ENCODE measurements around the gene DDX19B. TPM values are rescaled to one million over a fixed set of nuclear protein-coding genes. Genes with fewer than 3 reads are reported as not detected.

DDX19B gene
- total and polyA plus RNA-seq, 9 of the 15 experiments (the other 6 are each of a cell fraction or from before 2014, with no cell fraction given), result 7.0 to 32.9 (median 19.3) TPM

- Histone ChIP-seq H3K9ac (ENCODE audit: insufficient read depth in 1 of 2, low read depth in 2 of 2, low read length in 2 of 2) (no peak overlapping the region), H4K20me1 (replicated peaks; ENCODE audit: control insufficient read depth, insufficient read depth, low read length) (no peaks in the 10 kb centered on the region), H3K4me3 (no peak overlapping the region), H3K27ac (ENCODE audit: extremely low read depth, low read depth, low read length) (no peak overlapping the region), H3K4me2 (ENCODE audit: insufficient read depth, low read length) (no peak overlapping the region), H3K79me2 (ENCODE audit: control insufficient read depth, insufficient read depth, low read length) (peaks cover 36% of the 10 kb centered on the region), H2AFZ (ENCODE audit: low read depth, low read length) (no peak overlapping the region), H3K36me3 (ENCODE audit: control insufficient read depth, insufficient read depth, low read length) (peaks cover 3% of the 10 kb centered on the region; the same call in 1 of the 3 replicates), H3K9me1 (ENCODE audit: control insufficient read depth, insufficient read depth, low read length) (no peaks in the 10 kb centered on the region), H3K27me3 (ENCODE audit: control insufficient read depth in 2 of 2, insufficient read depth in 2 of 2, low read length in 2 of 2) (no peaks in the 10 kb centered on the region), H3K9me3 (replicated peaks; ENCODE audit: control insufficient read depth, insufficient read depth, low read depth, low read length) (peaks cover 7% of the 10 kb centered on the region; the same call in 1 of the 2 replicates), H3K4me1 (replicated peaks in 1 of 2; ENCODE audit: control insufficient read depth in 2 of 2, insufficient read depth in 2 of 2, low read length in 2 of 2) (peaks cover 0 to 4% of the 10 kb centered on the region in 2 experiments; a peak in 1 of 5 replicates)
- no peak for ATAC-seq
- ChIA-PET POLR2A (interaction anchor here (0.6 kb wide), 1 partner anchor 20 kb away, joined by 6 read pairs; no protein-coding TSS in a partner anchor), CTCF (ENCODE audit: low intra/inter-chr PET ratio) (no interaction called here)
- in situ Hi-C loops (cut with MboI), result no loop called here
- 56% methylated on average over 1 of the region's 1 CpG for WGBS (ENCODE audit: insufficient coverage, low coverage, missing lambda C conversion rate)
- intact Hi-C loops (cut with micrococcal nuclease), result no loop called here
- no peak for DNase-seq (ENCODE audit: extremely low read depth in 1 of 4, low spot score in 3 of 4)
- no TSS peak for BruUV-seq (replicated peaks)
- FAIRE-seq, result no peak
- TF ChIP-seq SMC3 (conservative IDR thresholded peaks at IDR 0.05; ENCODE audit: insufficient read depth, low read depth, low read length) (no peak), AFF1 (IDR thresholded peaks at IDR 0.05; ENCODE audit: low read depth in 1 of 2, partially characterized antibody in 2 of 2) (no peak), ZNF184 (CRISPR knock-in tag; IDR thresholded peaks at IDR 0.05) (no peak), RREB1 (CRISPR knock-in tag; IDR thresholded peaks at IDR 0.05) (no peak)
These were observed 2.1 kb downstream of the DDX19B start for GRCh38 chr16:70301121-70301520.

Measured in K562 (cell line).